ENCODE results near the gene DNAJB12.
"Not testable (repeated sequence)": the region's sequence is repeated elsewhere in the genome, so short reads cannot be mapped to it uniquely, and the experiment has no call there.

Gene DNAJB12

GRCh38 chr10:72325243-72326175 is 29.2 kb downstream of the DNAJB12 start:
- not testable (repeated sequence) for DNase-seq (ENCODE audit: low read depth); H3K4me3 ChIP-seq (ENCODE audit: control insufficient read depth, low read depth, low read length)

DNA sequence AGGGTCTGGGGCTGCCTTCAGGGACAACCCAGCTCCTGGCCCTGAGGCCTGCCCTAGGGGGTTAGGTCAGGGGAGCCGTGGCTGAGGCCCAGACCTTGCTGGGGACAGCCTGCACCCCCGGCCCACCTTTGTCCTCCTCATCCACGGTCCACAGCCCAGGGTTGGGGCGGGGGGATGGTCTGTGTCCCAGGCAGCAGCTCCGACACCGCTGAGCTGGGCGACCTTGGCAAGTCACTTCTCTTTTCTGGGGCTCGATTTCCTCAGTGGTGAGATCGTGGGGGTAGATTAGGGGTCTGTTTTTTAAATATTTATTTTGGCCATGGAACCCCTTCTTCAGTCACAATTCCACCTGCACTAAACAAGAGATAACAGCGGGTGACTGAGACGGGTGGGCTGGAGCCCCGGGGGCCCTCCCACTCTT is 30.9 kb downstream of the DNAJB12 start:
- no peak for DNase-seq (ENCODE audit: low read depth)
- no peak overlapping the region for H3K4me3 ChIP-seq (ENCODE audit: control insufficient read depth, low read depth, low read length)
- TF ChIP-seq CTCF (IDR thresholded peaks at IDR 0.05; ENCODE audit: control insufficient read depth, insufficient read depth, low read depth, low read length, missing control alignments) = no peak

GRCh38 chr10:72323108-72323749 is 31.5 kb downstream of the DNAJB12 start:
- TF ChIP-seq CTCF (IDR thresholded peaks at IDR 0.05; ENCODE audit: control insufficient read depth, insufficient read depth, low read depth, low read length, missing control alignments) = no peak
- DNase-seq (ENCODE audit: low read depth) = no peak
- H3K4me3 ChIP-seq (ENCODE audit: control insufficient read depth, low read depth, low read length) = no peak overlapping the region

DNA sequence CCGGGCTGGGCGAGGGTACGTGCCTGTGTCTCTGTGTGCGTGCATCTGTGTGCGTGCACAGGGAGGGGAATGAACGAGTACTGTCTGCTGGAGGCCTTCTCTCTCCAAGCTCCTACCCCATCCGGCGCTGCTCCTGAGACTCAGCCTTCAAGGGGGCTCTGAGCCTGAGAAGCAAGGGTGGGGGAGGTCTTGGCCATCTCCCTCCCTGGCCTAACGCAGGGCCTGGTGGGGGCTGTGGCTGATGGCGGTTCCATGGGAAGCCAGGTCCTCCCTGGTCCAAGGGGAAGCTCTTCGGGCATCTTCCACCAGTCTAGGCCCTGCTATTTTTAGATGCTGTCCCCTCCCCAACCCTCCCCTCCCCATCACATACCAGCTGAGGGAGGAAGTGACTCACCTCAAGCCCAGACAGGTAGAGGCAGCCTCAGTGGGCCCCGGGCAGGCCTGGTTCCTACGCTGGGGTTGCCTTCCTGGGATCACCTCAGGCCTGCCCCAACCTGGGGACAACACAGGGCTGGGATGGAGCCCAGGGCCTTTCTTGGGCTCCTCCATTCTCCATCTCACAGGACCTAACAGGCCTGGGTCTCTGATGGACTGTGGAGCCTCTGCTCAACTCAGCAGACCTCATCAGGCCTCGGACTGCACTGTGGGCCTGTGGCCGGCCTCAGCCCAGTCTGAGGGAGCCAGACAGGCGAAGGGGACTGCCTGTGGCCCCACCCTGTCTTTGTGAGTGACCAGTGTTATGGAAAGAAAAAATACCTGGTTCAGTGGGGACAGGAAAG is 32.2 kb downstream of the DNAJB12 start:
- no peak for DNase-seq (ENCODE audit: low read depth)
- TF ChIP-seq CTCF (IDR thresholded peaks at IDR 0.05; ENCODE audit: control insufficient read depth, insufficient read depth, low read depth, low read length, missing control alignments) = no peak
- H3K4me3 ChIP-seq (ENCODE audit: control insufficient read depth, low read depth, low read length) = no peak overlapping the region

GRCh38 chr10:72322030-72322279 is 32.8 kb downstream of the DNAJB12 start:
- DNase-seq (ENCODE audit: low read depth) = no peak
- TF ChIP-seq CTCF (IDR thresholded peaks at IDR 0.05; ENCODE audit: control insufficient read depth, insufficient read depth, low read depth, low read length, missing control alignments) = no peak

DNA sequence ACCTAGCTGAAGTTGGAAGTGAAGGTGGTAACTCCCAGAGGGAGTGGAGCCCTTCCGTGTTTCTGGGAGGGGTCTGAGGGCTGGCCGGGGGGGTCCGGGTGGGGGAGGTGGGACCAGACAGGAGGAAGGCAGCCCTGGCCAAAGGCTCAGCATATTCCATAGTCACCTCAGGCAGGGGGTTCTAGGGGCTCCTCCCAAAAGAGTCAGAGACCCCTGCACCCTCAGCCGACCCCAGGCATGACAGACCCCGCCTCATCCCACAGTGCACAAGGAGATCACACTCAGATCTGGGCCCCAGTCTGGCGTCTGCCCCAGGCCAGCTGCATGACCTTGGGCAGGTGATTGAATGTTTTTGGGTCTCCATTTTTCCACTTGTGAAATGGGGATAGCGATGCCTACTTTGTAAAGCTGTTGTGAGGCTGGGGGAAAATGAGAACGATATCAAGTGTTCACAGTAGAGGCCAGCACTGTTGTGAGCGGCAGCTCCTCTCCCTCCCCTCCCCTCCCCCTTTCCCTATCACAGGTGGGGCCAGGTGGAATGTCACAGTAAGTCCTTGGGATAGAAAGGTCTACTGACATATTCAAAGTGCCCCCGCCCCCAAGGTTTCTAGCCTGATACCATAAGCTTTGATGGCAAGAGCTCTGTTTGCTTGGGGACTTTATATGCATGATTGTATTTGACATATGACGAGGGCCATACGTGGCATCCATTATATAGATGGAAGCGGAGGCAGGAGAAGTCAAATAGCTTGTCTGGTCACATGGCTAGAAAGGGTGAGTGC is 33.3 kb downstream of the DNAJB12 start:
- TF ChIP-seq CTCF (IDR thresholded peaks at IDR 0.05; ENCODE audit: control insufficient read depth, insufficient read depth, low read depth, low read length, missing control alignments) = no peak
- H3K4me3 ChIP-seq (ENCODE audit: control insufficient read depth, low read depth, low read length) = no peak overlapping the region
- no peak for DNase-seq (ENCODE audit: low read depth)

More at GRCh38 chr10:72322030-72322279, 32.8 kb downstream of the DNAJB12 start:
- H3K4me3 ChIP-seq (ENCODE audit: control insufficient read depth, low read depth, low read length) = no peak overlapping the region
